NCI-H1694 treated with DMSO at 0.1 percent for 48 hours (cell line): ENCODE results near the gene ZBED6.
"Not testable (repeated sequence)": the region's sequence is repeated elsewhere in the genome, so short reads cannot be mapped to it uniquely, and the experiment has no call there.

Experiments
- DNase-seq: peaks from one replicate; lab custom pipeline; 2025; lab: John Stamatoyannopoulos, UW

The ZBED6 gene

GRCh38 chr1:203795441-203796235 is at the start of gene ZBED6, which contains the start of gene ZC3H11A:
ZBED6 (plus strand) TSS chr1:203795623; CDS start chr1:203797523, 1,900 bp downstream.
ZC3H11A (plus strand) TSS chr1:203795623; CDS start chr1:203817071, 21,448 bp downstream.
- DNase-seq, result peak; percentile 98

GRCh38 chr1:203746281-203746680 is 49.1 kb upstream of the ZBED6 start:
- DNase-seq, result no peak

- no peak for DNase-seq
Measured at GRCh38 chr1:203751051-203751450, 44.4 kb upstream of the ZBED6 start.

- DNase-seq, result not testable (repeated sequence)
Measured at GRCh38 chr1:203751618-203752361, 43.6 kb upstream of the ZBED6 start.

GRCh38 chr1:203754455-203754864 is 41.0 kb upstream of the ZBED6 start:
- DNase-seq, result no peak

GRCh38 chr1:203756036-203756435 is 39.4 kb upstream of the ZBED6 start:
- DNase-seq, result no peak

GRCh38 chr1:203758749-203759148 is 36.7 kb upstream of the ZBED6 start:
- DNase-seq, result not testable (repeated sequence)

GRCh38 chr1:203760506-203760905 is 34.9 kb upstream of the ZBED6 start:
- DNase-seq, result no peak

GRCh38 chr1:203761958-203762357 is 33.5 kb upstream of the ZBED6 start:
- not testable (repeated sequence) for DNase-seq

GRCh38 chr1:203763505-203763904 is 31.9 kb upstream of the ZBED6 start:
- DNase-seq, result no peak

- DNase-seq, result no peak
Measured at GRCh38 chr1:203764105-203765028, 31.1 kb upstream of the ZBED6 start.

- no peak for DNase-seq
Measured at GRCh38 chr1:203765029-203765837, 30.2 kb upstream of the ZBED6 start, which contains the start of gene LAX1. LAX1 (plus strand) TSS chr1:203765183; CDS start chr1:203765566, 383 bp downstream.

- DNase-seq, result no peak
Measured at GRCh38 chr1:203768256-203768655, 27.2 kb upstream of the ZBED6 start.

- peak; percentile 98 for DNase-seq
Measured at GRCh38 chr1:203769505-203770343, 25.7 kb upstream of the ZBED6 start.

GRCh38 chr1:203771901-203772301 is 23.5 kb upstream of the ZBED6 start:
- no peak for DNase-seq

GRCh38 chr1:203772836-203773235 is 22.6 kb upstream of the ZBED6 start:
- no peak for DNase-seq

- no peak for DNase-seq
Measured at GRCh38 chr1:203776636-203777035, 18.8 kb upstream of the ZBED6 start.

GRCh38 chr1:203777596-203777995 is 17.8 kb upstream of the ZBED6 start:
- no peak for DNase-seq

GRCh38 chr1:203778146-203778545 is 17.3 kb upstream of the ZBED6 start:
- no peak for DNase-seq

GRCh38 chr1:203778789-203779188 is 16.6 kb upstream of the ZBED6 start:
- no peak for DNase-seq
